ENCODE results near the gene CAPN11.
"Not testable (repeated sequence)": the region's sequence is repeated elsewhere in the genome, so short reads cannot be mapped to it uniquely, and the experiment has no call there.

The CAPN11 gene

GRCh38 chr6:44157152-44157521 is 1.5 kb upstream of the CAPN11 start:
- no peak for ATAC-seq

GRCh38 chr6:44161997-44162338 is 3.3 kb downstream of the CAPN11 start:
- ATAC-seq: peak in 1 of 2 donors; percentile 18

GRCh38 chr6:44162876-44163625 is 4.4 kb downstream of the CAPN11 start:
- ATAC-seq: no peak

- ATAC-seq: no peak
Observed at GRCh38 chr6:44166116-44166515, 7.5 kb downstream of the CAPN11 start.

GRCh38 chr6:44166591-44167184 is 8.1 kb downstream of the CAPN11 start:
- ATAC-seq: no peak

- no peak for ATAC-seq
Observed at GRCh38 chr6:44167567-44167966, 8.9 kb downstream of the CAPN11 start.

GRCh38 chr6:44169154-44169553 is 10.5 kb downstream of the CAPN11 start:
- ATAC-seq: no peak

GRCh38 chr6:44169886-44170570 is 11.4 kb downstream of the CAPN11 start:
- no peak for ATAC-seq

GRCh38 chr6:44171899-44172546 is 13.4 kb downstream of the CAPN11 start:
- peak in 1 of 2 donors; percentile 78 for ATAC-seq

GRCh38 chr6:44172731-44173500 is 14.3 kb downstream of the CAPN11 start:
- ATAC-seq: peak; percentile 72 to 76

GRCh38 chr6:44176130-44176761 is 17.6 kb downstream of the CAPN11 start:
- ATAC-seq: no peak

GRCh38 chr6:44176762-44177509 is 18.3 kb downstream of the CAPN11 start:
- peak; percentile 17 to 50 for ATAC-seq

- ATAC-seq: no peak
Observed at GRCh38 chr6:44177691-44178423, 19.2 kb downstream of the CAPN11 start.

- no peak for ATAC-seq
Observed at GRCh38 chr6:44178424-44179071, 19.9 kb downstream of the CAPN11 start.

- ATAC-seq: no peak
Observed at GRCh38 chr6:44179072-44179536, 20.5 kb downstream of the CAPN11 start.

GRCh38 chr6:44179648-44180047 is 21.0 kb downstream of the CAPN11 start:
- no peak for ATAC-seq

GRCh38 chr6:44180406-44180805 is 21.8 kb downstream of the CAPN11 start:
- no peak for ATAC-seq

GRCh38 chr6:44180886-44181285 is 22.3 kb downstream of the CAPN11 start:
- ATAC-seq: no peak

- not testable (repeated sequence) for ATAC-seq
Observed at GRCh38 chr6:44181784-44182183, 23.2 kb downstream of the CAPN11 start.

- ATAC-seq: no peak
Observed at GRCh38 chr6:44182911-44183390, 24.3 kb downstream of the CAPN11 start.

Data from activated CD4-positive, CD25-positive, alpha-beta regulatory T cell treated with anti-CD3 and anti-CD28 coated beads, Interleukin-2, amount 50 U/mL, for 24 hours (primary cell).